Activated gamma-delta T cell treated with Interleukin-2 at 50 U/mL for 16 hours (primary cell): ENCODE measurements around the gene SYT15.

Source experiments
- DNase-seq: peaks from one replicate; pipeline ENCODE4 v3.0.0-alpha.2; 2020

The SYT15 gene

DNA sequence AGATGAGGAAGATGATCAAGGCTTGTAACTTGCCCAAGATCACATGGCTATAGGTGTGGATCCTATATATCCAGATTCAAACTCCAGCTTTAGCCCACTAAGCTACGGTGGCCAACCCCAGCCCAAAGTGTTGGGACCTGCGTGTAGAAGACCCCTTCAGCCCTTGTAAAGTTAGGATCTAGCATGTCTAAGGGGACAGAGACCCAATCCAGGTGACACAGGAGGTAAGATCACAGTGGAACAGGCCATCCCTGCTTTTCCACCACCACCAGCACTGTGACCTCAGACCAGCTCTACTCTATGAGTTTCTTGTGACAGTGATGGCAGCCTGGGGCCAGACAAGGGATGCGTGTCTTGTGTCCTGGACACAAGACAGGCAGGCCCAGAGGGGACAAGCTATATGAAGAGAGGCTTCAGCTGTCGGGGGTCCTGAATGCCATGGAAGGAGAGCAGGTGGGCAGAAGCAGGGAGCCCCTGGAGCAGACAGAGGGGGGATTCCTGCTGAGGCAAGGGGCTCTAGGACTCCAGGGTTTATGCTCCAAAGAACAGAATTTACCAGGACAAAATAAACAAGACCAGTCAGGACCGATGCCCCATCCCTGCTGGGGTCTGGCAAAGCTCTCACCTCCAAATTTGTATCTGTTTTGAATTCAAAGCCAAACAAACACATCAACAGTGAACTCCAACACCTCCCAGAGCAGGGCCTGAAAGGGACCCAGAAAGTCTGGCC is 32.9 kb upstream of the SYT15 start:
- DNase-seq = peak; percentile 2

DNA sequence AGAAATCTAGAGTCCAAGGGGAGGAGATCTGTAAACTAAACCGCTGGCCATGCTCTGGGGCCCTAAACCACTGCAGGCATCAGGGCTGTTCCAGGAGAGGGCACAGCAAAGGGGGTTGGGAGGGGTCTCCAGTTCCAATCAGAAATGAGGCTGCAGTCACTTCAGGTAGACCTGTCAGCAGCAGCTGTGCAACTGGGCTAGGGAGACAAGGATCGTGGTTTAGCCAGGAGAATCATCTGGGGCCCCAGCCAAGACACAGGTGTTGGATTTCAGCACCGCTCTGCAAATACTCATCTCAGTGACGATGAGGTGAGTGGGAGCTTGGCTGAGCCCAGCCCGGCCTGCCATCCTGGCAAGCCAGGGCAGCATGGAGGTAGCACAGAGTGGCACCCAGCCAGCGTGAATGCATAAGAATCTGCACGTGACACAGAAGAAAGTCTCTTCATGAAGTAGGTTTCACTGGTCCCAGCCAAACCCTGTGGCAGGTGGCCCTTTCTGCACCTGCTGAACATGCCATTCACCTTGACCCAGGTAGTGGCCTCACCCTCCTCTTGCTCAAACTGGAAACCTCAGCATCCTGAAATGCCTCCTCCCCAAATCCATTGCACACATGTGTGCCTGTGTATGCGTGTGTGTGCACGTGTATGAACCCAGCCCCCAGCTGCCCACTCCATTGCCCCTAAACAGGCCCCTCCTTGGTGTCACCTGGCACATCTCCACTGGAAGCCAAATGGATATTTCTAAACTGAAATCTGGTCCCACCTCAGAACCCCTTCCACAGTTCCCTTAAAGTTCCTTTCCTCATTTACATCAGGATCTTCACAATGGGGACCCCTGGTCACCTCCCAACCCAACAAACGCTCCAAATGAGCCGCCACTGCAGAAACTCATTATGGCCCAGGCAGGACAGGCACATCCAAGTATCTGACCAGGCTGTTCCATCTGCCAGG is 32.1 kb upstream of the SYT15 start:
- peak; percentile 3 for DNase-seq

- DNase-seq = peak; percentile 4
Measured at GRCh38 chr10:46547541-46548497, 31.1 kb upstream of the SYT15 start.

DNA sequence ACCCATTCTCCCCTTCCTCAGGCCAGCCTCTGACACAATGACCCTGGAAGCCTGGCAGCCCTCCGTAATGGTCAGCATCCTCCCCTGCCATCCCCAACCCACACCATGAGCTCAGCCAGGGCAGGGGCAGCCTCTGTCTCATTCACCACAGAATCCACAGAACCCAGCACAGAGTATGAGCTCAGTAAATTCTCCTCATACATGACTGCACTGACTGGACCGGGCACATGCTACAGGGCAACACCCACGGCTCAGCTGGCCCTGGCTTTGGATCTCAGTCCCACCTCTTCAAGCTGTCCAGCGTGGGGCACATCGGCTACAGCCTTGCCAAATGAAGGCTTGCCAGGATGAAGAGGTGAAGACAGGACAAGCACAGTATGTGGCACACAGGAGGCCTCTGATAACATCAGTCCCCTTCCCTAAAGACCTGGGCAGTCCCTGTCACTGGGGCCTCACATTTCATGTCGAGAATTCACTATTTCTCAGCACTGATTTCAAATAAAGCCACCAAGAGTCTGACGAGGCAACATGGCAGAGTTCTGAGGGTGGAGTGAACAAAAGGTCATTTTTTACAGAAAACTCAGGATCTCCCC is 30.3 kb upstream of the SYT15 start:
- peak; percentile 2 for DNase-seq

DNA sequence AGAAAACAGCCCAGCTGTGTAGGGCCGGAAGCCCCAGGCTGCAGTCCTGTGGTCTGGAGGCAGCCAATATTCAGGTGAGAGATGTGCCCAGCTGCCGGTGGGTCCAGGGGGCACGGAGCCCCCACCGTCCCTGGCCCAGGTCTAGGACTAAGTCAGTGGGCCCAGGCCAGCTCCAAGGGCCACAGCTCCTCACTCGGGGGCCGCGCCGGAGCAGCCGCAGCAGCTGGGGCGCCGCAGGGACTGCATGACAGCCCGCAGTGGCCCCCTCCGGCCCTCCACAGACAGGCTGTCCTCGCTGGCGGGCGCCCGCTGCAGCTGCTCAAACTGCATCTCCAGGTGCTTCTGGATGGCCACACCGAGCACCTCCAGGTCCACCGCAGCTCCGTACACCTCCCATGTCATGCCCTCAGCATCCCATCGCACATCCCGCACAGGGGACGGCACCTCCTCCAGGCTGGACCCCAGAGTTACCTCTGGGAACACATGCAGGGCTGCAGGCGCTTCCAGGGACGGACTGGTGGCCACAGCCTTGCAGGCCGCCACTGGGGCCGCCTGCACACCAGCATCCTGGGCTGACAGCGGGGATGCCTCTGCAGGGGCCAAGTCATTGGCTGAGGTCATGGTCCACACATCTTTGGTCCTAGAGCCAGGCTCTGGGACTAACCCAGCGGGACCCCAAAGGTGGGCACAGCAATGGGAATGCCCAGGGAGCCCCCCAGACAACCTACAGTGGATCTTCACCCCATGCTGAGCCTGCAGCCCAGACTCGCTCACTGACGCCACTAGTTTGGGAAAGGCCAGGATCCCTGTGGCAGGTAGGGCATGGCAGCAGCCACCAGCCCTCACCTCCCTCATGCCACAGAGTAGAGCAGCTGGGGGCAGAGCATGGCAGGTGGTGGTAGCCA is 29.5 kb upstream of the SYT15 start:
- DNase-seq = peak; percentile 3

DNA sequence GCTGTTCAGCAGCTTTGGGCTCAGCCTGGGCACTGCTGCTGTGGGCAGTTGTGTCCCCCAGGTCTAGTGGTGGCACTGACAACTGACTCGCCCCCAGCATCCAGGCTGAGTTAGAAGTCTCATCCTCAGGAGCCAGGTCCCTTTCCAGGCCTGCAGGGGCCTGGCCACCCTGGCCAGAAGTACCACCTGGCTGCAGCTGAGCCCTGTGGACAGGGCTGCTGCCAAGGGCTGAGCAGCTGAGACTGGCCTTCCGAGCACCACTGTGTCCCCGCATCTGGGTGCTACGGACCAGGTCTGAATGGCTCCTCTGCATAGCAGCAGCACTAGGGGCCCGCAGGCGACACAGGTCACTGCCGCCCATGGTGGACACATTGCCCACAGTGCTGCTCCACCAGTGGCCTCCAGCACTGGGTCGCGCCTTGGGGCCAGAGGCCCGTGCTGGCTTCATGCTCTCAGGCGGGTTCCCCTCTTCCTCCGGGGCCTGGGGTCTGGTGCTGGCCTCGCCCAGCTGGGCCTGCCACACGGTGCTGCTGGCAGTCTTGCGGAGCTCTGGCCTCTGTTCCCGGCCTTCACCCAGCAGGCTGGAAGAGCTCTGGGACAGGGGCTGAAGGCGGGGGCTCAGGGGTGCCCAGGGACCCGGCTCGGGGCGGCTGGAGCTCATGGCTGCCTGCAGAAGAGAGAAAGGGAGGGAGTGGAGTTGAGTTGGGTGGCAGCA is 28.7 kb upstream of the SYT15 start:
- DNase-seq = peak; percentile 4

DNA sequence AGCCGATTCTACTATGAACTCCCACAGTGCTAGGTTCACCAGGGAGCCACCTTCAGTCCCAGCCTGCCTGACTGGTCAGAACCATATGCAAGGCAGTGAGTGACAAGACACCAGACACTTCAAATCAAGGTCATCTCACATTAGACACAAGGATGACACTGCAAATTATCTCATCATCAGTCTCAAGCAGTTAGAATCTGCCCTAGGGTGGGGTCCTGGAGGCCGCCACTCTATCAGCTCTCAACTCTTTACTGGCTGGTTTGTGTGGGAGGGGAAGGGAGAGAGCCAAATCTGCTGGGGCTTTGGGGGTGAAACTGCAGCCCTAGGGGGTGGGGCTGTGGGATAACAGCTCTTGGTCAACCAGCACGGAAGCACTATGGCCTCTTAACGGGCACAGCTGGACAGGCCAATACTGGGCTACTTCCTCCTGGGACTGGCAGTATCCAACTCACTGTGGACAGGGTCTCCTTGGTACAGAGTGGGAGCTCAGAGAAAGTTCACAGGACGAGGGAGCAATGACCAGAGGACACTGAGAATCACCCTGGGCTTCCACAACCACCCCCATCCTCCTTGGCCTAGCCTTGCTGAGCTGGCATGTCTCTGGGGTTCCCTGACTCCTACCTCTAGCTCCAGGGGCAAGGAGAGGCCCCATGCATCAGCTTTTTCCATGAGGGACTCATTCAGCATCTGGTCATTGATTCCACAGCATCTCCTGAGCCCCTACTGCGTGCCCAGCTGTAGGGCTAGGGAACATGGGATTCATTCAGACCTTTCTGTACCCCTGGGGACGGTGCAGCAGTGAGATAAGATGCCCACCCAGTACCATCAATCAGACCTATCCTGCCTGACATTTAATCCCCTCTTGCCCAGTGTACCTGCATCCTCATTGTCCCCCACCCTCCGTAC is 27.9 kb upstream of the SYT15 start:
- DNase-seq = peak; percentile 3

DNA sequence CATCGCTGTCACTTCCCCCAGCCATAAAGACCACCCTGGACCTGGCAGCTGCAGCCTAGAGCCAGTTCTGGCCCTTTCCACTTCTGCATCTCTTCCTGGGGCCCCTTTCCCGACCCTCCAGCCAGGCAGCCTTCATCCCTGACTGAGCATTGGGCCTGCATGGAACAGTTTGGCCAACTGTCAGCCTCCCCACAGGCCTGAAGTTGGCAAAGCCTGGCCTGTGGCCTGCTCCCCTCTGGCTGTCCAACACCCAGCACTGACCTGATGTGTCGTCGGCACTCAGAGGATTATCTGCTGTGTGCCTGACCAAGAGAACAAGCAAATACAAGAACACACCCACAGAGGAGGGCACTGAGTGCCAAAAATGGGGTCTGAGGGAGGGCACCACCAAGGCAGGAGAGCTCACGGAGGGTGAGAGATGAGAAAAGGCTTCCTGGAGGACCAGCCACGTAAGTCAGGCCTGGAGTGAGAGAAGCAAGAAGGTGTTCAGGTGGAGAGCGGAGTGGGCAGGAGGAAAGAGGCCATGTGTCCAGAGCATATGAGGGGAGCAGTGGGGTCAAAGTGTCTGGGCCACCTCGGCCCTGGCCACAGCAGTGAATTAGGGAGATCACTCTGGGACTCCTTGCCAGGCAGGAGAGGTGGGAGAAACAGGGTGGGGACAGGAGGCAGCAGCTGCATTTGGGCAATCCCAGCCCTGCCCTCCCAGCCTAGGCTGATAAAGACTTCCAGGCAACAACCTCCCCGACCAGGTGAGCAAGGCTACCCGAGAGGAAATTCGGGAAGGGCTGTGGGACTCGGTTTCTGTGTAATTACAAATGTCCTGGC is 27.0 kb upstream of the SYT15 start:
- peak; percentile 3 for DNase-seq

DNA sequence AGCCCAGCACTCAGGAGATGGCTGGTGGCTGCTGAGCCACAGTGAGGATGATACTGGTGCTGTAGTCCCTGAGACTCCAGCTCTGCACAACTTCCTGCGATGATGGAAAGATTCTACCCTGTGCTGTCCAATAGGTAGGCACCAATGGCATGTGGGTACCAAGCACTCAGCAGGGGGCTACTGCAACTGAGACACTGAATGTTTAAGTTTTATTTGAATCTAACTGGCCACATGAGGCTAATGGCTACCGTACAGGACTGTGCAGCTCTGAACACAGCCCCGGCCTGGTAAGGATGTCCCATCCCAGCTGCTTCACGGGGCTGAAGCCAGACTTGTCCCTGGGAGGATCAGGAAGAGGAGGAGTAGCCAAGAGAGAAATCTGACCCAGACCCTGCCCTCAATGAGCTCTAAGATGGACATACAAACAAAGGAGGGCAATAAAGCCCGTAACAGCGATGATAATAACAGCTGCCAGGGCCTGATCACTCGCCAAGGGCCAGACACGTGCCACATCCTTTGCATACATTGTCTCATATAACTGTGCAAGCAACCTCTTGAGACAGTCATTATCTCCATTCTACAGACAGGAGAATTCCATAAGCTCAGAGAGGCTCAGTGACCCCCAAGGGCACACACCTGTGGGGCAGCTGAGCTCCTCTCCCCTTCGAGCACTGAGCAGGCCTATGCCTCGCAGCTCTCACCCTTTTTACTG is 26.2 kb upstream of the SYT15 start:
- peak; percentile 2 for DNase-seq

- peak; percentile 2 for DNase-seq
Measured at GRCh38 chr10:46553238-46554049, 25.5 kb upstream of the SYT15 start.

DNA sequence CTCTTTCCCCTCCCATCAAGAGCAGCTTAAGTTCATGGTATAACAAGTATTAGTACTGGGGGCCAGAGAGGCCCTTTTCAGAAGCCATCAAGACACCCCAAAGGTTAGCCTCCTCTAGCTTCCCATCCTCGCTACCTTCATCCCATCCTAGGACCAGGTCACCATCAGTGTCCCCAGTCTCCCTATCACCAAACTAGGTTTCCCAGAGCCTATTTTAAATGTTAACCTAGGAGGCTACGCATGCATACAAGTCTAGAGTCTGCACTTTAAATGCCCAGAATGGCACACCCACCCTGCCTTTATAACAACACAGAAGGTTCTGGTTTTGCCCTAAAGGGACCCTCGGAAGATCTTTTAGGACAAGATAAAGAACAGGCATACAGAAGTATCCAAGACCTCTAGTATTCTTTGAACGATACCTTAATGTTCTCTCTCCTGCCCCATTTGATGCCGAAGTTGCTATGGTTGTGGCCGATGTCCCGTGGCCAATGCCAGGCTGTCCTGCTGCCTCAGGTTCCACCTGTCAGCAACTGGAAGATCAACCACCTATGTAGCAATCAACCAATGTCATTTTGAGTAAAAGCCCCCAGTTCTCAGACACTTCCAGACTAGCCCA is 24.7 kb upstream of the SYT15 start:
- peak; percentile 3 for DNase-seq

DNA sequence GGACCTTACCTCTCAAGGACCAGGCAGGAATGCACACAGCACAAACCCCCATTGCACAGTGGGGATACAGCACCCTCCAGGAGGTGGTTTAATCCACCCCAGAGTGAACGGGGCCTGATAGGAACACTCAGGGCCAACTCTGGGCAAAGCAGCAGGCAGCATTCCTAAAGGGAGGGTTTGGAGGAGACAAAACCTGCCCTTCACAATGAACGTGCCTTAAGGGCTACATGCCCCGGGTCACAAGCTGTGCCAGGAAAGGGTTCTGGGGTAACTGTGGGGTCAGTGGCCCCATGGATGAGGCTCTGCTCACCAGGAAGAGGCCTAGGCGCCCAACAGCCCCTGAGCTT is 23.6 kb upstream of the SYT15 start:
- DNase-seq = no peak

- peak; percentile 4 for DNase-seq
Measured at GRCh38 chr10:46555713-46556514, 23.0 kb upstream of the SYT15 start.

DNA sequence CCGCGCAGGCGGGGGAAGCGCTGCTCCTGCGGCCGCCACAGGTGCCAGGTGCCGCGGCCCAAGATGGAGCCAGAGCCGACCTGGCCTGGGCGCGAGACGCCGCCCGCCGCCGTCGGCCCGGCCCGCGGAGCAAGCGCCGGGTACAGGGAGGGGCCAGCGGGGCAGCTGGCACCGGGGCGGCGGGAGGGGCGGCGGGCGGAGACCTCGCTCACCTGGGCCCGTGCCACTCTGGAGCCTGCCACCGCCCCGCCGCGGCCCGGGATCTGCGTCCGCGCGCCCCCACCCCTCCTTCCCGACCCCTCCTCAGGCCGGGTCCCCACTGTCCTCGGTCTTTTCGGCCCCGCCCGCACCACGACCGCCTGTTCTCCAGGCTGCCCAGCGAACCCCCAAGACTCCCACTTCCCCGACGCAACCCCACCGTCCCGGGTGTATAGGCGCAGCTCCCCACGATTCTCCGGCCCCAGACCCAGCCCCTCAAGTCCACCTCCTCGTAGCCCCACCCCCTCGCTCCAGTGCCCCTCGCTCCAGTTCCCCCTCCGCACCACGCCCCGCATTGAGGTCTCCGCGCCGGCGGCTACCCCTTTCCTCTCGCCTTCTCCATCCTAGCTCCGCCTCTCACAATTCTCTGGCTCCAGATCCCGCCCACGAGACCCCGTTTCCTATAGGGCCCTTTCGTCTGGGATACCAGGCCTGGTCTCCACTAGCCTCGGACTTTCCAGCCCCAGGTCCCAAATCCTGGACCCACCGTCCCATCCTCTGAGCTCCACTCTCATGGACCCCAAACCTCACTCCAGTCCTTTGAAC is 22.2 kb upstream of the SYT15 start, which contains the start of gene GPRIN2:
GPRIN2 (minus strand) TSS at position 144 of the 804 bp plus-strand sequence. CDS start 5,922 bp downstream, outside the sequence.
- DNase-seq = peak; percentile 3
